ENCODE data around the gene MAP4K5.

DNA sequence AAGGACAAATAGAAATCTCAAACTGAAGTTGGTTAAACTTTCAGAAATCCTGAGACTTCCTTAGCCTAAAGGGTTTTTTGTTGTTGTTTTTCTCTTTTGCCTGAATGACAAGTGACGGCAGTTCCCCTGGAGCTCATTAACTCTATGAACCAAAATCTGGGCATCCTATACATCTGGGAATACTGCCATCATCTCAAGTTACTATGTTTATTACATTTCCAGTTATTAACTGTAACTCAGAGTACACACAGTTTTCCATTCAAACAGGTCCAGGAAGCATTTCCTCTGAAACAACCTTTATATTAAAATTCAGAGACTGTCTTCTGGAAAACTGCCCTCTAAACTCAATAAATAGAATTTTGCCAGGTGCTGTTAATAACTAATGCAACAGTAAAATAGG, 80.1 kb downstream of the MAP4K5 start:
- TF ChIP-seq, protein P1, sequence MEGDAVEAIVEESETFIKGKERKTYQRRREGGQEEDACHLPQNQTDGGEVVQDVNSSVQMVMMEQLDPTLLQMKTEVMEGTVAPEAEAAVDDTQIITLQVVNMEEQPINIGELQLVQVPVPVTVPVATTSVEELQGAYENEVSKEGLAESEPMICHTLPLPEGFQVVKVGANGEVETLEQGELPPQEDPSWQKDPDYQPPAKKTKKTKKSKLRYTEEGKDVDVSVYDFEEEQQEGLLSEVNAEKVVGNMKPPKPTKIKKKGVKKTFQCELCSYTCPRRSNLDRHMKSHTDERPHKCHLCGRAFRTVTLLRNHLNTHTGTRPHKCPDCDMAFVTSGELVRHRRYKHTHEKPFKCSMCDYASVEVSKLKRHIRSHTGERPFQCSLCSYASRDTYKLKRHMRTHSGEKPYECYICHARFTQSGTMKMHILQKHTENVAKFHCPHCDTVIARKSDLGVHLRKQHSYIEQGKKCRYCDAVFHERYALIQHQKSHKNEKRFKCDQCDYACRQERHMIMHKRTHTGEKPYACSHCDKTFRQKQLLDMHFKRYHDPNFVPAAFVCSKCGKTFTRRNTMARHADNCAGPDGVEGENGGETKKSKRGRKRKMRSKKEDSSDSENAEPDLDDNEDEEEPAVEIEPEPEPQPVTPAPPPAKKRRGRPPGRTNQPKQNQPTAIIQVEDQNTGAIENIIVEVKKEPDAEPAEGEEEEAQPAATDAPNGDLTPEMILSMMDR (conservative IDR thresholded peaks at IDR 0.05; ENCODE audit: low read depth, low read length), result no peak
- no peak for TF ChIP-seq EZH2phosphoT487 (IDR thresholded peaks at IDR 0.05; ENCODE audit: borderline replicate concordance, low read length)
